OCI-LY3 (cell line): Measurements from ENCODE around the gene ZNHIT3.

Source experiments
- H2AFZ ChIP-seq: fragments of 200-600, 300-600 bp; shearing (Covaris generic); 2 replicates; pipeline ENCODE4 v1.6.0; 2014; ENCODE audit warnings: antibody characterized with exemption, low read depth, low read length
- H3K27ac ChIP-seq: fragments of 200-600, 300-600 bp; sonication (generic); 2 replicates; pipeline ENCODE4 v1.5.1; 2014; ENCODE audit warnings: mild to moderate bottlenecking, low read length, moderate library complexity, mixed read lengths
- H3K27me3 ChIP-seq: fragments of 200-600, 300-600 bp; sonication (generic); 2 replicates; pipeline ENCODE4 v1.6.1; 2014; ENCODE audit warnings: low read depth, low read length, mixed read lengths
- H3K36me3 ChIP-seq: fragments of 200-600, 300-600 bp; sonication (generic); replicated peaks from 2 replicates; pipeline ENCODE3; 2014; ENCODE audit warnings: low read depth, low read length, mixed read lengths
- H3K4me1 ChIP-seq: fragments of 300-600, 200-600 bp; sonication (generic); 2 replicates; pipeline ENCODE4 v1.6.1; 2014; ENCODE audit warnings: low read length, mixed read lengths
- H3K4me2 ChIP-seq: fragments of 200-600, 300-600 bp; sonication (generic); 2 replicates; pipeline ENCODE4 v1.6.1; 2014; ENCODE audit warnings: low read length, mixed read lengths
- H3K4me3 ChIP-seq: fragments of 300-600, 200-600 bp; sonication (generic); 2 replicates; pipeline ENCODE4 v1.5.1; 2014; ENCODE audit warnings: antibody characterized with exemption, mild to moderate bottlenecking, low read length, moderate library complexity
- H3K79me2 ChIP-seq: fragments of 300-600, 200-600 bp; shearing (Covaris generic); 2 replicates; pipeline ENCODE4 v1.6.1; 2014; ENCODE audit warnings: mild to moderate bottlenecking, low read length, mixed read lengths
- H3K9ac ChIP-seq: fragments of 300-600, 200-600 bp; shearing (Covaris generic); 2 replicates; pipeline ENCODE4 v1.6.0; 2014; ENCODE audit warnings: mild to moderate bottlenecking, low read length, moderate library complexity
- H3K9me3 ChIP-seq: fragments of 200-600, 300-600 bp; shearing (Covaris generic); 2 replicates; pipeline ENCODE4 v1.6.1; 2014; ENCODE audit warnings: low read length, mixed read lengths; ENCODE audit not compliant: insufficient read depth
- H4K20me1 ChIP-seq: fragments of 200-600, 300-600 bp; sonication (generic); 2 replicates; pipeline ENCODE4 v1.6.1; 2016; ENCODE audit warnings: low read length, mixed read lengths; ENCODE audit not compliant: insufficient read depth
- CTCF ChIP-seq: fragments of 200-600, 300-600 bp; sonication (generic); IDR thresholded peaks from 2 replicates; pipeline ENCODE4 v1.5.1; 2014; ENCODE audit warnings: antibody characterized with exemption, low read length, low read depth
- EZH2phosphoT487 ChIP-seq: fragments of 200-600 bp; shearing (Covaris generic); IDR thresholded peaks from 2 replicates; pipeline ENCODE4 v1.6.1; 2018; ENCODE audit warnings: antibody characterized with exemption, mixed run types, low read depth

The ZNHIT3 gene

GRCh38 chr17:36544307-36545076 is 58.0 kb downstream of the ZNHIT3 start, which contains the start of gene GGNBP2:
Gene GGNBP2, plus strand, starts transcription at chr17:36544919. Its CDS starts 806 bp downstream, at chr17:36545725.
- Histone ChIP-seq H3K4me1 (peaks cover 20% of the 10 kb centered on the region), H3K36me3 (peaks cover 15% of the 10 kb centered on the region), H3K79me2 (peaks cover 58% of the 10 kb centered on the region), H3K4me3 (peak within 1 kb of the TSS; percentile 97), H3K4me2 (peak within 1 kb of the TSS; percentile 92), H4K20me1 (peaks cover 31% of the 10 kb centered on the region), H3K9ac (peak within 1 kb of the TSS; percentile 99), H3K27ac (peak within 1 kb of the TSS; percentile 92), H3K27me3 (no peaks in the 10 kb centered on the region), H2AFZ (peak within 1 kb of the TSS; percentile 97), H3K9me3 (no peaks in the 10 kb centered on the region)
- no peak for TF ChIP-seq CTCF
- TF ChIP-seq EZH2phosphoT487: no peak

- no peak for TF ChIP-seq EZH2phosphoT487
- no peak for TF ChIP-seq CTCF
- H3K9ac ChIP-seq: peak overlapping the region; percentile 99
- H2AFZ ChIP-seq: no peak overlapping the region
- no peaks in the 10 kb centered on the region for H3K27me3 ChIP-seq
- peak overlapping the region; percentile 55 for H3K4me2 ChIP-seq
- peaks cover 64% of the 10 kb centered on the region for H3K79me2 ChIP-seq
- peak overlapping the region; percentile 92 for H3K27ac ChIP-seq
- no peaks in the 10 kb centered on the region for H3K9me3 ChIP-seq
- H3K4me1 ChIP-seq: peaks cover 26% of the 10 kb centered on the region
- H4K20me1 ChIP-seq: peaks cover 37% of the 10 kb centered on the region
- H3K4me3 ChIP-seq: peak overlapping the region; percentile 97
- H3K36me3 ChIP-seq: peaks cover 18% of the 10 kb centered on the region
Measured at GRCh38 chr17:36545077-36545464, 58.6 kb downstream of the ZNHIT3 start.
